Retinal pigment epithelial cell (primary cell): ENCODE measurements around the gene GPC5.

Experiments
- DNase-seq: peaks from one replicate; pipeline ENCODE4 v3.0.0-alpha.2; 2010; ENCODE audit warnings: low read depth
- H3K4me3 ChIP-seq: 2 replicates; pipeline ENCODE4 v1.5.1; 2011; ENCODE audit warnings: mild to moderate bottlenecking, low read length, control low read depth, moderate library complexity
- CTCF ChIP-seq: conservative IDR thresholded peaks from 2 replicates; pipeline ENCODE4 v1.5.1; 2011; ENCODE audit warnings: low read depth, low read length, control low read depth, inconsistent platforms

GPC5 gene

GRCh38 chr13:92390217-92390616 is 991.8 kb downstream of the GPC5 start:
- DNase-seq = no peak
- H3K4me3 ChIP-seq = no peak overlapping the region
- TF ChIP-seq CTCF = no peak

GRCh38 chr13:92403606-92404005 is 1005.2 kb downstream of the GPC5 start:
- DNase-seq = no peak
- TF ChIP-seq CTCF = no peak
- no peak overlapping the region for H3K4me3 ChIP-seq

GRCh38 chr13:92407858-92408257 is 1009.4 kb downstream of the GPC5 start:
- no peak for TF ChIP-seq CTCF
- DNase-seq = no peak
- no peak overlapping the region for H3K4me3 ChIP-seq

GRCh38 chr13:92412481-92412880 is 1014.1 kb downstream of the GPC5 start:
- no peak overlapping the region for H3K4me3 ChIP-seq
- DNase-seq = no peak
- no peak for TF ChIP-seq CTCF

- no peak for DNase-seq
- no peak overlapping the region for H3K4me3 ChIP-seq
- TF ChIP-seq CTCF = no peak
Measured at GRCh38 chr13:92412996-92413395, 1014.6 kb downstream of the GPC5 start.

- DNase-seq = no peak
- H3K4me3 ChIP-seq = no peak overlapping the region
- no peak for TF ChIP-seq CTCF
Measured at GRCh38 chr13:92413452-92413851, 1015.0 kb downstream of the GPC5 start.

- no peak for TF ChIP-seq CTCF
- DNase-seq = no peak
Measured at GRCh38 chr13:92414851-92415250, 1016.4 kb downstream of the GPC5 start.

More at GRCh38 chr13:92414851-92415250, 1016.4 kb downstream of the GPC5 start:
- H3K4me3 ChIP-seq = no peak overlapping the region
